Astrocyte of the cerebellum (primary cell): ENCODE measurements around the gene IRX4.

Experiments used
- DNase-seq: peaks from one replicate; pipeline ENCODE4 v3.0.0-alpha.2; 2011; ENCODE audit warnings: low read depth
- H3K4me3 ChIP-seq: 2 replicates; pipeline ENCODE4 v1.5.1; 2011; ENCODE audit warnings: mild to moderate bottlenecking, low read depth, low read length, moderate library complexity
- in situ Hi-C: cut with HindIII; loops from 2 replicates; pipeline ENCODE4 v1.10.0; 2017; ENCODE audit warnings: low sequenced_read_pairs
- TF ChIP-seq, protein P1 (sequence below): IDR thresholded peaks from 2 replicates; pipeline ENCODE4 v1.5.1; 2012; ENCODE audit warnings: low read length, low read depth, moderate library complexity, mild to moderate bottlenecking; ENCODE audit errors: missing control alignments

Gene IRX4

DNA sequence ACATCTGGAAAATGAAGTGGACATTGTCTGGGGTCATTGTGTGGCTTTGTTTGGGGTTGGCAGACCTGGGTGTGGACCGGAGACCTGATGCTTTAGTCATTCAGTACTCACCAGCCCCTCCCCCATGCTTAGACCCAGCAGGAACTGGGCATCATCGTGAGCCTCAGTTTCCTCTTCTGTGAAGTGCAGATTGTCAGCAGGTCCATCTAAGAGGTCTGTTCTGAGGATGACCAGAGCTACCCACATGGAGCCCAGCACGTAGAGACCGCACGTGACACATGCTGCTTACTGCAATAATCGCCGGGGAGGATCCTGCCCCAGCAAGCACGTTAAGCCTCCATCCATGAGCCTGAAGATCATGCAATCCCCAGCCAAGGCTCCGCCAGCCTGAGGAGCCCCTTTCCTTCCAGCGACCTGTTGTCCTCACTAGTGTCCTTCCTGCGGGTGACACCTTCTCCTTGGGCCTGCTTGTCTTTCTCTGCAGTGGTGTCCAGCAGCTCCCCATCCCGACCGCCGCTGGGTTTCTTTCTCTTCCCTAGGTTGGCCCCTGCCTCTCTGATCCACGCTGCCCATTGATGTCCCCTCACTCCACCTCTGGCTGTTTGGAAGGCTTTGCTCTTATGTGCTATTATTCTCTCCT, 26.7 kb upstream of the IRX4 start:
- TF ChIP-seq, protein P1, sequence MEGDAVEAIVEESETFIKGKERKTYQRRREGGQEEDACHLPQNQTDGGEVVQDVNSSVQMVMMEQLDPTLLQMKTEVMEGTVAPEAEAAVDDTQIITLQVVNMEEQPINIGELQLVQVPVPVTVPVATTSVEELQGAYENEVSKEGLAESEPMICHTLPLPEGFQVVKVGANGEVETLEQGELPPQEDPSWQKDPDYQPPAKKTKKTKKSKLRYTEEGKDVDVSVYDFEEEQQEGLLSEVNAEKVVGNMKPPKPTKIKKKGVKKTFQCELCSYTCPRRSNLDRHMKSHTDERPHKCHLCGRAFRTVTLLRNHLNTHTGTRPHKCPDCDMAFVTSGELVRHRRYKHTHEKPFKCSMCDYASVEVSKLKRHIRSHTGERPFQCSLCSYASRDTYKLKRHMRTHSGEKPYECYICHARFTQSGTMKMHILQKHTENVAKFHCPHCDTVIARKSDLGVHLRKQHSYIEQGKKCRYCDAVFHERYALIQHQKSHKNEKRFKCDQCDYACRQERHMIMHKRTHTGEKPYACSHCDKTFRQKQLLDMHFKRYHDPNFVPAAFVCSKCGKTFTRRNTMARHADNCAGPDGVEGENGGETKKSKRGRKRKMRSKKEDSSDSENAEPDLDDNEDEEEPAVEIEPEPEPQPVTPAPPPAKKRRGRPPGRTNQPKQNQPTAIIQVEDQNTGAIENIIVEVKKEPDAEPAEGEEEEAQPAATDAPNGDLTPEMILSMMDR, result no peak
- DNase-seq, result no peak
- no peak overlapping the region for H3K4me3 ChIP-seq
- in situ Hi-C loops, result no loop called here

GRCh38 chr5:1908931-1909330, 26.2 kb upstream of the IRX4 start:
- TF ChIP-seq, protein P1, result no peak
- DNase-seq, result no peak
- H3K4me3 ChIP-seq, result no peak overlapping the region
- in situ Hi-C loops, result no loop called here

- no peak for DNase-seq
- in situ Hi-C loops, result no loop called here
- no peak overlapping the region for H3K4me3 ChIP-seq
- TF ChIP-seq, protein P1, result no peak
These were observed 24.9 kb upstream of the IRX4 start for GRCh38 chr5:1907616-1908015.

- no peak overlapping the region for H3K4me3 ChIP-seq
- TF ChIP-seq, protein P1, result no peak
- DNase-seq, result no peak
- in situ Hi-C loops, result no loop called here
These were observed 22.4 kb upstream of the IRX4 start for GRCh38 chr5:1905108-1905507.

- in situ Hi-C loops, result no loop called here
- TF ChIP-seq, protein P1, result no peak
- DNase-seq, result no peak
- H3K4me3 ChIP-seq, result no peak overlapping the region
These were observed 19.3 kb upstream of the IRX4 start for GRCh38 chr5:1901983-1902382.

DNA sequence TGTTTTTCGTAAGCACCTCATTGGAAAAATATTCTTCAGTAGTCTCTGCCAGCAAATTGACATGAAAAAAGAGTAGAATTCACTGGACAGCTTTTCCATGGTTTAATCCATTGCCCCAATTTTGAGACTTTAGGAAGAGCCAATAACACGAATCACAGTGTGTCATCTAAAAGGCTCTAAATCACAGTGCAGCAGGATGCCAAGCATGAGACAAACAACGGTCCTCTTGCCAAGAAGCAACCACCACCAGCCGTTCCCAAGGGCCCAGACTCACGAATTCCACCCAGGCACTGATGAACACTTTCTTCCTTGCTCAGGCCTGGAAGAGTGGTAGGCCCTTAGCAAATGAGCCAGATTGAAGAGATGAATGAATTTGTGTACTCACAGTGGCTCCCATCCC, 18.3 kb upstream of the IRX4 start:
- TF ChIP-seq, protein P1, result no peak
- in situ Hi-C loops, result no loop called here
- DNase-seq, result no peak
- no peak overlapping the region for H3K4me3 ChIP-seq
